Large intestine (tissue), 3 donors: Measurements from ENCODE around the gene FGF18. TPM values are rescaled to one million over a fixed set of nuclear protein-coding genes. Genes with fewer than 3 reads are reported as not detected.
A peak's percentile ranks its signal among the peaks of the same experiment; 100 is the strongest.
"Not testable (repeated sequence)": the region's sequence is repeated elsewhere in the genome, so short reads cannot be mapped to it uniquely, and the experiment has no call there.

Experiments used
- DNase-seq, 2 donors: peaks; one replicate each; pipeline versions ENCODE4 v3.0.0 to v3.0.0-alpha.2; 2013
- H3K27ac ChIP-seq: one replicate; pipeline ENCODE4 v1.5.1; 2013; ENCODE audit warnings: low read length
- H3K27me3 ChIP-seq: 2 replicates; pipeline ENCODE4 v1.6.1; 2013; ENCODE audit warnings: low read length; ENCODE audit not compliant: control insufficient read depth, insufficient read depth
- H3K36me3 ChIP-seq: 2 replicates; pipeline ENCODE4 v1.6.1; 2013; ENCODE audit warnings: low read length; ENCODE audit not compliant: control insufficient read depth, insufficient read depth
- H3K4me1 ChIP-seq: one replicate; pipeline ENCODE4 v1.6.1; 2013; ENCODE audit warnings: low read length; ENCODE audit not compliant: control insufficient read depth, insufficient read depth
- H3K4me3 ChIP-seq: one replicate; pipeline ENCODE4 v1.5.1; 2013; ENCODE audit warnings: low read length
- H3K9me3 ChIP-seq: one replicate; pipeline ENCODE4 v1.6.1; 2013; ENCODE audit warnings: mild to moderate bottlenecking, low read depth, low read length, moderate library complexity; ENCODE audit not compliant: control insufficient read depth
- WGBS: methylation state at CpG from one replicate; pipeline ENCODE4 v1.1.5; 2013; ENCODE audit warnings: low lambda C conversion rate; ENCODE audit not compliant: insufficient coverage; 5-methylcytosine and 5-hydroxymethylcytosine counted together
- polyA plus RNA-seq: library from polyadenylated mRNA; unstranded; fragments of 120-200 nt; gene quantifications from one replicate; pipeline ENCODE4 v1.2.1, GENCODE V29; 2013

Gene FGF18
- polyA plus RNA-seq, 1 donor = 1.4 TPM

- H3K4me3 ChIP-seq = no peak overlapping the region
- H3K36me3 ChIP-seq = no peaks in the 10 kb centered on the region
- no peaks in the 10 kb centered on the region for H3K9me3 ChIP-seq
- H3K27me3 ChIP-seq = peaks cover 17% of the 10 kb centered on the region
- no CpG with 5 or more reads among the region's 7 CpGs for WGBS
- no peak overlapping the region for H3K27ac ChIP-seq
- no peak for DNase-seq
- no peaks in the 10 kb centered on the region for H3K4me1 ChIP-seq
Observed at GRCh38 chr5:171484460-171484899, 65.0 kb downstream of the FGF18 start.

GRCh38 chr5:171485668-171486067 lies 66.2 kb downstream of the FGF18 start:
- H3K36me3 ChIP-seq = no peaks in the 10 kb centered on the region
- H3K4me1 ChIP-seq = no peaks in the 10 kb centered on the region
- H3K4me3 ChIP-seq = no peak overlapping the region
- H3K9me3 ChIP-seq = no peaks in the 10 kb centered on the region
- DNase-seq = no peak
- peaks cover 14% of the 10 kb centered on the region for H3K27me3 ChIP-seq
- no CpG with 5 or more reads among the region's 4 CpGs for WGBS
- H3K27ac ChIP-seq = no peak overlapping the region

DNA sequence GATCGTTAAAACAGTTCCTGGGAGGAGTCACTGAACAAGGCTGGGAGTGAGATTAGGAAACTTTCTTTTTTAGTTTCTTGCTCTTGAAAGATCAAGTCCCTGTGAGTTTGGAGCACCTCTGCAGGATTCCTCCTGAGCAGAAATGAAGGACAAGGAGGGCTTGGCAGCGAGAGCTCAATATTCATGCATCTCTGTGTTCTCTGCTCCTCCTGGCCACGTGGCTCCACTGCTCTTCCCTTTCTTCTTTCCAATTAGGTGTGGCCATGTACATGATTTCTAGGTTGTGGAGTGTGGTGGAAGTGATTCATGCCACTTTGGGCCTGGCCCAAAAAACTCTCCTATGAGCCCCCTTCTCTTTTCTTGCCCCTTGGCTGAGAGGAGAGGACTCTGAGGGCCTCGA lies 67.2 kb downstream of the FGF18 start:
- H3K27me3 ChIP-seq = peaks cover 14% of the 10 kb centered on the region
- H3K9me3 ChIP-seq = no peaks in the 10 kb centered on the region
- no peak overlapping the region for H3K4me3 ChIP-seq
- no peak for DNase-seq
- no peaks in the 10 kb centered on the region for H3K4me1 ChIP-seq
- no peaks in the 10 kb centered on the region for H3K36me3 ChIP-seq
- H3K27ac ChIP-seq = no peak overlapping the region
- no CpG with 5 or more reads among the region's 4 CpGs for WGBS

DNA sequence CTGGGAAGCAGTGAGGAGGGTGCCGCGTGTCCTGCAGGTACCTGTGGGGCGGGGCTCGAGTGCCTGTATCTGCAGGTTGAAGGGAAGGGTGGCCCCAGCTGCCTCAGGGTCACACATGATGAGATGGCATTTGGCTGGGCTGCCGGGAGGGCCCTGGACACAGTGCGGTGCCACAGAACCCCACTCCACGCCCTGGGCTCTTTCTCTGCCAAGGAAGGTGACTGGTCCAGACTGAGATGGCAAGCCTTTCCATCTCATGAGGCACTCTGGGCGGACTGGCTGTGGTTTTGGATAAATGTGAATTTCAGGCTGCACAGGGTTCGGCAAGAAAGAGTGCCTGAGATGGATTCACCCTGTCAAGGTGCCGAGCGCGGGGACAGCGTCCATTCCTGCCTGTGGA lies 69.4 kb downstream of the FGF18 start:
- Histone ChIP-seq H3K4me1 (no peaks in the 10 kb centered on the region), H3K4me3 (no peak overlapping the region), H3K27me3 (peaks cover 14% of the 10 kb centered on the region), H3K27ac (no peak overlapping the region), H3K9me3 (no peaks in the 10 kb centered on the region), H3K36me3 (no peaks in the 10 kb centered on the region)
- no peak for DNase-seq
- no CpG with 5 or more reads among the region's 13 CpGs for WGBS

- Histone ChIP-seq H3K9me3 (no peaks in the 10 kb centered on the region), H3K36me3 (no peaks in the 10 kb centered on the region), H3K4me3 (no peak overlapping the region), H3K27ac (no peak overlapping the region), H3K4me1 (peaks cover 8% of the 10 kb centered on the region), H3K27me3 (peaks cover 6% of the 10 kb centered on the region)
- no CpG with 5 or more reads among the region's 10 CpGs for WGBS
- DNase-seq = no peak
Observed at GRCh38 chr5:171492781-171493180, 73.3 kb downstream of the FGF18 start.

DNA sequence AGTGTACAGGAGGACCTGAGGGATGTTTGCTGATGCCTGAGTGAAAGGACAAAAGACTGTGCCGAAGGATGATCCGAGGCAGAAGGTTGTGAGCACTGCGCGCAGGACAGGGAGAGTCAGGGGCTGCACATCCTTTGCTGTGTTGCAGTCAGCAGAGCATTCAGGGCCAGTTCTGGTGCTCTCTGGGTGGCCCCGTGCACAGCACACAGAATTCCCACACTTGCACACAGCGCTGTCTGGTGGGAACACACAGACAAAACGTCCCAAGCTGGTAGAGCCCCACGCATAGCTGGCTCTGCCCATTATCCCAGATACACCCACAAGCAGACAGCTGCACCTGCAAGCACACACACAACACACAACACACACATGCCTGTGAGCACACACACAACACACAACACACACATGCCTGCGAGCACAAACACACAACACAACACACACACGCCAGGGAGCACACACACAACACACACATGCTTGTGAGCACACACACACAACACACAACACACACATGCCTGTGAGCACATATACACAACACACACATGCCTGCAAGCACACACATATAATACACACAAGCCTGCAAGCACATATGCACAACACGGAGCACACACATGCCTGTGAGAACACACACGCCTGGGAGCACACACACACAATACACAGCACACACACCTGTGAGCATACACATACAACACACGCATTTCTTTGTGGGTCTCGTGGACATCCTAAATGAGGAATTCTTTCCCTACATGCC lies 74.4 kb downstream of the FGF18 start:
- no peaks in the 10 kb centered on the region for H3K36me3 ChIP-seq
- H3K4me1 ChIP-seq = peaks cover 8% of the 10 kb centered on the region
- WGBS = no CpG with 5 or more reads among the region's 14 CpGs
- no peak overlapping the region for H3K27ac ChIP-seq
- H3K4me3 ChIP-seq = no peak overlapping the region
- H3K9me3 ChIP-seq = no peaks in the 10 kb centered on the region
- DNase-seq = no peak
- peaks cover 3% of the 10 kb centered on the region for H3K27me3 ChIP-seq

DNA sequence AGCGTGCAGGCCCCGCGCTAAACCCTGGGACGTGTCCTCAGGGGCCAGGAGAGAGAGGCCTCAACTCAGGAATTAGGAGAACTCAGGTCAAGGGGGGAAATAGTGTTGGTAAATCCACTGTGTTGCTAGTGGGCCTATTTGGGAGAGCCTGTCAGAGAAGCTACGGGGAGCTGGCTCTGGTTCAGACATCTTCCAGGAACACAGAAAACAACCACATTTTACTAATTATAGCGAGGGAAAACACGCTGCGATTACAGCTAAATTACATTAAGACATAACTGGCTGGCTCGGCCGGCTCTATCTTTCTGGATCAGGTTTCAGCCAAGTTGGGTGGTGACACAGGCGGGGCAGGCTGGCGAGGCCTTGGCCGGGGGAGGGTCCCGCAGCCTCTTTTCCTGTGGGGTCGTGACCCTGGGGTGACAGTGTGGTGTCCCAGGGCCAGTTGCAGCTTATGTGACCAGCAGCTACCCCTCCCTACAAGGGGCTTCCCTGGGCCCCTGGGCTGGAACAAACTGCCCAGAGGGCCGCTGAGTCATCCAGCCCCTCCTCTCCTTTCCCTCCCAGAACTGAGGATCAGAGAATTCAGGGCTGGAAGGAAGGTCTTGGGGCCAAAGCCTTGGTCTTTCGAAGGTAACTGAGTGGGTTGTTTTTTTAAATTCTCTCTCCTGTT lies 75.1 kb downstream of the FGF18 start:
- Histone ChIP-seq H3K4me3 (no peak overlapping the region), H3K9me3 (no peaks in the 10 kb centered on the region), H3K4me1 (peaks cover 8% of the 10 kb centered on the region), H3K27ac (peak overlapping the region; percentile 42), H3K27me3 (no peaks in the 10 kb centered on the region), H3K36me3 (no peaks in the 10 kb centered on the region)
- WGBS = no CpG with 5 or more reads among the region's 17 CpGs
- peak; percentile 31 to 50 for DNase-seq

DNA sequence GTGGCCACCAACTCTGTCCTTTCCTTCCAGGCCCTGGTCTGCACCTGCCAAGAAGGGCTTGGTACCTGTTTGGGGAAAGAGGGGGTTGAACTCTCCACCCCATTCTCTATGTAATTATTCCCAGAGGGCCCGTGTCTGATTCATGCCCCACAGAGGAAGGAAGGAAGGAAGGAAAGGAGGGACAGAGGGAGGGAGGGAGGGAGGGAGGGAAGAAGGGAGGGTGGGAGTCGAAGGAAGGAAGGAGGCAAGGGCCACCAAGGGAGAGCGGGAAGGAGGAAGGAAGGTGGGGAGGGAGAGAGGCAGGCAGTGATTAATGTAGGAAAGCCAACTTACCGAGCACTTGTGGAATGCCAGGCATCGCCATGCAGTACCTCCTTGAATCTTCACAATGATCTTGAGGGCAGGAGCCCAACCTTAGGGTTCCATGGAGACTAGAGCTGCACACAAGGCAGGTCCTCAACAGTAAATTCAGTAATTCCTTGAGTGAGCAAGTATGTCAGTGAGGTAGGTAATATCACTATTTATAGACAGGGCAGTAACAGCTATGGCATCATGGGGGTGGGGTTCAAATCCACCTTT lies 75.8 kb downstream of the FGF18 start:
- DNase-seq = no peak
- H3K27me3 ChIP-seq = no peaks in the 10 kb centered on the region
- peaks cover 8% of the 10 kb centered on the region for H3K4me1 ChIP-seq
- no CpG with 5 or more reads among the region's 5 CpGs for WGBS
- no peak overlapping the region for H3K4me3 ChIP-seq
- no peaks in the 10 kb centered on the region for H3K36me3 ChIP-seq
- no peak overlapping the region for H3K27ac ChIP-seq
- no peaks in the 10 kb centered on the region for H3K9me3 ChIP-seq

DNA sequence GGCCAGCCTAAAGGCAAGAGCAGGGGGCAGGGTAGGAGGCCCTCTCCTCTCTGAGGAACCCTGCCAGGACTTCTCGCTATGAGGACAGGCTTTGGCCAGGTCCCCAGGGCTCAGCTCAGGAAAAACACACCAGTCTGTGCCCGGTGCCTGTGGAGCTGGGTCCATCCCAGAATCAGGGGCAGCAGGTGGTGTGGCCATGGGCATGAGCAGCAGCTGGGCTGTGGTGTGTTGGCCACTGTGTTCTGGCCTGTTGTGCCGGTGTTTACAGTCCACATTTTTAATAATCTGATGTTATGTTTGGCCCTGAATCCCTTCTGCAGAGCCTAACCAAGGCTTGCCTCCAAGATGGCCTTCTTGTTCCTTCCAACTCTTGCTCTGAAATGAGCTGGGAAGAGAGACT lies 77.0 kb downstream of the FGF18 start:
- DNase-seq = no peak
- Histone ChIP-seq H3K4me1 (peaks cover 8% of the 10 kb centered on the region), H3K36me3 (no peaks in the 10 kb centered on the region), H3K27me3 (no peaks in the 10 kb centered on the region), H3K9me3 (no peaks in the 10 kb centered on the region), H3K4me3 (no peak overlapping the region), H3K27ac (no peak overlapping the region)
- no CpG with 5 or more reads among the region's 3 CpGs for WGBS

- H3K36me3 ChIP-seq, DNase-seq, H3K27ac ChIP-seq, H3K4me3 ChIP-seq, H3K9me3 ChIP-seq, H3K27me3 ChIP-seq, H3K4me1 ChIP-seq: not testable (repeated sequence)
- 100% methylated on average over 1 of the region's 4 CpGs for WGBS
Observed at GRCh38 chr5:171497494-171497893, 78.0 kb downstream of the FGF18 start.
